ENCODE measurements around the gene OR10H1.
"Not testable (repeated sequence)": the region's sequence is repeated elsewhere in the genome, so short reads cannot be mapped to it uniquely, and the experiment has no call there.

The OR10H1 gene, protein sequence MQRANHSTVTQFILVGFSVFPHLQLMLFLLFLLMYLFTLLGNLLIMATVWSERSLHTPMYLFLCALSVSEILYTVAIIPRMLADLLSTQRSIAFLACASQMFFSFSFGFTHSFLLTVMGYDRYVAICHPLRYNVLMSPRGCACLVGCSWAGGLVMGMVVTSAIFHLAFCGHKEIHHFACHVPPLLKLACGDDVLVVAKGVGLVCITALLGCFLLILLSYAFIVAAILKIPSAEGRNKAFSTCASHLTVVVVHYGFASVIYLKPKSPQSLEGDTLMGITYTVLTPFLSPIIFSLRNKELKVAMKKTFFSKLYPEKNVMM

GRCh38 chr19:15815306-15815705 lies at the start of gene OR10H1:
OR10H1 (minus strand) TSS chr19:15815664; CDS start chr19:15808037, 7,627 bp downstream.
- DNase-seq (ENCODE audit: low read depth), result no peak

DNA sequence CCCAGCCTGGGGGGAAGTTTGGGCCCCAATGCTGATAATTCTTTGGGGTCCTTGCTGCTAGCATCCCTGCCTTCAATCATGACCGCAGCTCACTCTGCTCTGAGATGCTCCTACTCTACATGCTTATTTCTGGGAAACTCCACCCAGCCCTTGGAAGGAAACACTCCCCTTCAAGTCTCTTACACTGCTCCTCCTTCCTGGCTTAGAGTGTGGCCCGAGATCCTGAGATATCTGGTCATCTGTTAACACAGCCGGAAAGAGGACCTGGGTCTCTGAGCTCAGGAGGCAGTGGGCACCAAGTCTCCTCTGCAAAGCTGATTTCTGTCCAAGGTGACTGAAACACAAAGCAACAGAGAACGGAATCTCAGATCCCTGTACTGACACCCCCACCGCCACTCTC lies 49.4 kb upstream of the OR10H1 start:
- no peak for DNase-seq (ENCODE audit: low read depth)

DNA sequence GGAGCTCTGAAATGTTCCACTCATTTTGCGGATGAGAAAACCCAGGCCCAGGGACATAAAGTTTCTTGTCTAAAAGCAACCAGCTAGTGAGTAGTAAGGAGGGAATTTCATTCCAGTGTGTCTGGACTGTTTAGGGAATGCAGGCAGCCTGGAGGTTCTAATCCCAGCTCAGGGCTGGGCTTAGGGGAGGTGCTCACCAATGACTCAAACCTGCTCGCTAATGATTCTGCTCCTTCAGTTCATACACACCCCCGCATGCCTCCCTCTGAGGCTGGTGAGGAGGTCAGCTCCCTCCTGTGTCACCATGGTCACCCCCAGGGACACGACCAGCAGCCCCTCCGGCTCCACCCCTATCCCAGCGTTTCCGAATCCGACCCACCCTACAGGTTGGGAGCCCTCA lies 47.8 kb upstream of the OR10H1 start:
- no peak for DNase-seq (ENCODE audit: low read depth)

DNA sequence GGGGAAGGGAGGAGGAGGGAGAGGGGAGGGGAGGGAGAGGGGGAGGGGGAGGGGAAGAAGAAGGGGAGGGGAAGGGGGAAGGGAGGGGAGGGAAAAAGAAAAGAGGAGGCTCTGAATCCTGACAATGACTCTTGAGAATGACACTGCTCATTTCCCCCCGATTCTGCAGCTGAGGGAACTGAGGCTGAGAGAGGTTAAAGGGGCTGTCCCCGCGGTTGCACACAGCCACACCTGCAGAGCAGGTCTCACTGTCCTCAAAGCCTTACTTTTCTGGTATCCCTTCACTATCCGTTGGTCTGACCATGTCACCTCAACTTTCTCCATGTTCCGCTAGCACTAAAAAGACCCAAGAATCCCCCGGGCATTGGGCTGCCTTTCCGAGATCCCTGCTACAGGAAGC lies 47.0 kb upstream of the OR10H1 start:
- DNase-seq (ENCODE audit: low read depth), result no peak

GRCh38 chr19:15860522-15860921 lies 45.1 kb upstream of the OR10H1 start:
- no peak for DNase-seq (ENCODE audit: low read depth)

GRCh38 chr19:15859187-15859586 lies 43.7 kb upstream of the OR10H1 start:
- no peak for DNase-seq (ENCODE audit: low read depth)

DNA sequence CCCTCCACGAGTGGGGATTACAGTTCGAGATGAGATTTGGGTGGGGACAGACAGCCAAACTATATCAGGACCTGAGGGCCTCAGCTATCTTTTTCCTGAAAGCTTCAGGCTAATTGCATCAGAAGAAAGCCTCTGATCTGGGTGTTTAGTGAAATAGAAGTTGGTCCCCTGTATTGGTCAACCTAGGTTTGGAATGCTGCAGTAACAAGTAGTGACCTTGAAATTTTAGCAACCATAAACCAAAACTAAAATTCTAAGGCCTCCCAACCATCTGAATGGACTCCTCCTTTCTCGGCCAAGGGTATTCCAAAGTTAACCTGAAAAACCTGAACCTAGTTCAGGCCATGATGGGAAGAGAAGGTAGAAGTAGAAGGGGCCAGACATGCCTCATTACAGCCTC lies 34.9 kb upstream of the OR10H1 start:
- DNase-seq (ENCODE audit: low read depth), result no peak

GRCh38 chr19:15846923-15847322 lies 31.5 kb upstream of the OR10H1 start:
- DNase-seq (ENCODE audit: low read depth), result no peak

- not testable (repeated sequence) for DNase-seq (ENCODE audit: low read depth)
These were observed 28.4 kb upstream of the OR10H1 start for GRCh38 chr19:15843894-15844222.

DNA sequence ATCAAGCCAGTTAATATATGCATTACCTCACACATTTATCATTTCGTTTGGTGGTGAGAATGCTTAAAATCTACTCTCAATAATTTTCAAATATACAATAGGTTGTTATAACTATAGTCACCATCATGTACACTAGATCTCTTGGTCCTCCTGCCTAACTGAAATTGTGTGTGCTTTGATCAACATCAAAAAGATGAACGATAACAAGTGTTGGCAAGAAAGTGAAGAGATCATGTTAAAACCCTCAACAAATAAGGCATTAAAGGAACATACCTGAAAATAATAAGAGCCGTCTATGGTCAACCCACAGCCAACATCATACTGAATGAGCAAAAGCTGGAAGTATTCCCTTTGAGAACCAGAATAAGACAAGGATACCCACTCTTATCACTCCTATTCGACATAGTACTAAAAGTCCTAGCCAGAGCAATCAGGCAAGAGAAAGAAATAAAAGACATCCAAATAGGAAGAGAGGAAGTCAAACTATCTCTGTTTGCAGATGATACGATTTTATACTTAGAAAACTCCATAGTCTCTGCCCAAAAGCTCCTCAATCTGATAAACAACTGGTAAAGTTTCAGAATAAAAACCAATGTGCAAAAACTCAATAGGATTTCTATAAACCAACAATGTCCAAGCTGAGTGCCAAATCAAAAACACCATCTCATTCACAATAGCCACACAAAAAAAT lies 27.9 kb upstream of the OR10H1 start:
- DNase-seq (ENCODE audit: low read depth), result no peak

DNA sequence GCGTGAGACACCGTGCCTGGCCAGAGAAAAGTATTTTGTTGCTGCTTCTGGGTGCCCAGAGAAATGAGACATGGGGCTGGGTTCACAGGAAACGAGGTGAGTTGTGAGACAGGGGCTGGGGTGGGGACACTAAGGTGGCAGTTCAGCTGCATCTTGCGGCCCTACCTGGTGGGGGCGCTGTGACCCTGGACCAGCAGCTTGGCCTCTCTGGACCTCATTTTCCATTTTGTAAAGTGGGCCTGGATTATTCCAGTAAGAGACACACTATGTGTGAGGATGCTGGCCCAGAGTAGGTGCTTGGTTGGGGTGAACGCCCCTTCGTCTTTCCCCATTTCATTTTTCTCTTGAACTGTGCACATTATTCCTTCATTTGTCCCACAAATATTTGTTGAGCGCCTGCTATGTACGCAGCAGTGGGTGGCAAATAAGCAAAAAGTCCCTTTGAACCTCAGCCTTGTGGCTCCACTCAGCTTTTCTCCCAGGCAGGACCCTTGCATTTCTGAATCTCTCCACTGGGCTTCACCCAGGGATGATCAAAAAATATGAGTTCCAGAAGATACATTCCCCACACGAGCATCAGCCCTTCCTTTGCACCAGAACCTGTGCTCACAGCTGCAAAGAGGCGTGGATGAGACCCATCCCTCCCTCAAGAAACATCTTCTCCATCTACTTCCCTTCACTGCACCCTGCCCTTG lies 26.6 kb upstream of the OR10H1 start:
- no peak for DNase-seq (ENCODE audit: low read depth)

DNA sequence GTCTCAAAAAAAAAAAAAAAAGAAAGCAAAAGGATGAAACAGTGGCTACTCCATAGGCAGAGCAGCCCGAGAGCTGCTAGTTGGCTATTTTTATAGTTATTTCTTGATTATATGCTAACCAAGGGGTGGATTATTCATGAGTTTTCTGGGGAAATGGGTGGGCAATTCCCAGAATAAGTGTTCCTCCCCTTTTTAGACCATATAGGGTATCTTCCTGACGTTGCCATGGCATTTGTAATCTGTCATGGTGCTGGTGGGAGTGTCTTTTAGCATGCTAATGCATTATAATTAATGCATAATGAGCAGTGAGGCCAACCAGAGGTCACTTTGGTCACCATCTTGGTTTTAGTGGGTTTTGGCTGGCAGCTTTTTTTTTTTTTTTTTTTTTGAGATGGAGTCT lies 25.4 kb upstream of the OR10H1 start:
- DNase-seq (ENCODE audit: low read depth), result no peak

DNA sequence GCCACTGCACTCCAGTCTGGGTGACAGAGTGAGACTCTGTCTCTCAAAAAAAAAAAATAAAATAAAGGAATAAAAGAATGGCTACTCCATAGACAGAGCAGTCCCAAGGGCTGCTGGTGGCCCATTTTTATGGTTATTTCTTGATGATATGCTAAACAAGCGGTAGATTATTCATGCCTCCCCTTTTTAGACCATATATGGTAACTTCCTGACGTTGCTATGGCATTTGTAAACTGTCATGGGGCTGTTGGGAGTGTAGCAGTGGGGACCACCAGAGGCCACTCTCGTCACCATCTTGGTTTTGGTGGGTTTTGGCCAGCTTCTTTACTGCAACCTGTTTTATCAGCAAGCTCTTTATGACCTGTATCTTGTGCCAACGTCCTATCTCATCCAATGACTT lies 24.4 kb upstream of the OR10H1 start:
- not testable (repeated sequence) for DNase-seq (ENCODE audit: low read depth)

DNA sequence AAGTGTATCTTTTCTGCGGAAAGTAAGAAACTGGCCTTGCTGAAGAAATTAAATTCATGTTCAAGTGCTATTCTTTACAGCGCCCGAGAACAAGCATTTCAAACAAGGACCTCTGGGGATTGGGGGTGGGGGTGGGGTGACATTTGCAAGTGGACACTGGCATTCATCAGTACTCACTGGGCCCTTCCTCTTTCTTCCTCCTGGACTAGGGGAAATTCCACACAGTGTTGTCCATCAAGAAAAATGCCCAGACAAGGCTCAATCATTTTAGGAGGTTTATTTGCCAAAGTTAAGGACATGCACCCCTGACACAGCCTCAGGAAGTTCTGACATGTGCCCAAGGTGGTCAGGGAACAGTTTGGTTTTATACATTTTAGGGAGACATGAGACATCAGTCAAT lies 22.9 kb upstream of the OR10H1 start:
- DNase-seq (ENCODE audit: low read depth), result no peak

DNA sequence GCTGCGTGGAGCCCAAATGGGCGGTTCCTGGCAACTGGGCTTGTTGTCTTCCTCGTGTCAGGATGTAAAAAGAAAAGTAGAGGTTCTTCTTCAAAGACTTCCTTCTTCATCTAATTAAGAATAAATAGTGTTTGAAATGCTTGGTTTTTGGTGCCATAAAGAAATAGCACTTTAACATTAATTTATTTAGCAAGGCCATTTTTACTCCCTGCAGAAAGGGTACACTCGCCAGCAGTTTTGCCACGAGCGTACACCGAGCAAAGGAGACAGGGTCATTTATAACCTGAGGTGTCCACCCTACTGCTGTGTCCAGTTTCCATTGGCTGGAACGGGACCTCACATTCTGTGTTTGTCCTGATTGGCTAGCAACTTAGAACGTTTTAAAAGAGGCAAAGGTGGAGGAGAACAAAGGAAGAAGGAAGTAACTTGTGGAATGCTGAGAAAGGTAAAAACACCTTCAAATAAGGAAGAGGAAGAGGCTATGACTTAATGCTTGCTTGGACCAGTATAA lies 21.8 kb upstream of the OR10H1 start:
- DNase-seq (ENCODE audit: low read depth), result no peak

DNA sequence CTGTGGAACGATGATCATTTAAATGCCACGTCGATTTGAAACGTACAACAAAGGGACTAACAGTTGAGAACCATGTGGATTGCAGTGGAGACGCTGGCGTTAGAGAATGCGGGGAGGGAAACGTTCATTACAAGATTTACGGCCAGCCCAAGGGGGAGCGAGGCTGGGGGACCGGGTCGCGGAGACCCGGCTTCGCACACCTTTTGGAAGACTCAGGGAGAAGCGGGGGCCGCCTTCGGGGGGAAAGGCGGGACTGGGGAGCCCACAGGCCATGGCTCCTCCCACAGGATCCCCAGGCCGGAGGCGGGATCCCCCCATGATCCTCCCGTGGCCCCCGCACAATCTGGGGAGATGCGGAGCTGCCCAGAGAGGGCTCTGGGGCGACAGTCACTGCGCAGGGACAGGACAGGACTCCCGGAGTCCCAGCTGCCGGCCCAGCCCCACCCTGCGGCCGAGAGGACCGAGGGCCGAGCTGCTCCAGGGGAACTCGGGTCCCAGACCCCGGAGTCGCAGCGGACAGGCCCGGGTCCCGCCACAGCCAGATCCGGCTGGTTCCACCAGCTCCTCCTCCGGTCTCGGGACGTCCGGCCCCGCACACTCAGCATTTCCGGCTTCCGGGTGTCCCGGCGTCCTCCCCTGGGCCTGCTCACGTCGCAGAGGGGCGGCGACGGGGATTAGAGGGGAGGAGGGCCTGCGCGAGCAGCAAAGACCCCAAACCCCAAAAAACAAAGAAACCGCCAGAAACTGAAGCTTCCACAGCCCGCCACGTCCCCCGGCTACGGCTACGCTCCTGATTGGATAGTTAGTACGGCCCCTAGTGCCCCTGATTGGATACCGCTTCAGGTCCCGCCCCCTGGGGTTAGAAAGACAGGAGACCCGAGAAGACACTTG lies 21.1 kb upstream of the OR10H1 start:
- peak; percentile 85 for DNase-seq (ENCODE audit: low read depth)

- DNase-seq (ENCODE audit: low read depth), result not testable (repeated sequence)
These were observed 20.3 kb upstream of the OR10H1 start for GRCh38 chr19:15835565-15836329.

- DNase-seq (ENCODE audit: low read depth), result not testable (repeated sequence)
These were observed 18.8 kb upstream of the OR10H1 start for GRCh38 chr19:15834232-15834631.

DNA sequence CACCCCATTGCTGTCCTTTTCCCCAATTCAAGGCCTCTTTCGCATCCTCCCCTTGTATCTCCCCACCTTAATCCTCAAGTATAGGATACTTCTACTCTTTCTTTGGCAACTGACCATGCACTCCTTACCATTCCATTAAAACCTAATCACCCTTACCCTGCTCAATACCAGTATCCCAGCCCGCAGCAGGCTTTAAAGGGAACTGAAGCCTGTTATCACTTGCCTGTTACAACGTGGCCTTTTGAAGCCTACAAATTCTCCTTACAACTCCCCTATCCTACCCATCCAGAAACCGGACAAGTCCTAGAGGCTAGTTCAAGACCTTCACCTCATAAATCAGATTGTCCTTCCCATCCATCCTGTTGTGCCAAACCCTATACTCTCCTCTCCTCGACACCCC lies 16.2 kb upstream of the OR10H1 start:
- DNase-seq (ENCODE audit: low read depth), result no peak

- DNase-seq (ENCODE audit: low read depth), result no peak
These were observed 14.3 kb upstream of the OR10H1 start for GRCh38 chr19:15829786-15830185.

DNA sequence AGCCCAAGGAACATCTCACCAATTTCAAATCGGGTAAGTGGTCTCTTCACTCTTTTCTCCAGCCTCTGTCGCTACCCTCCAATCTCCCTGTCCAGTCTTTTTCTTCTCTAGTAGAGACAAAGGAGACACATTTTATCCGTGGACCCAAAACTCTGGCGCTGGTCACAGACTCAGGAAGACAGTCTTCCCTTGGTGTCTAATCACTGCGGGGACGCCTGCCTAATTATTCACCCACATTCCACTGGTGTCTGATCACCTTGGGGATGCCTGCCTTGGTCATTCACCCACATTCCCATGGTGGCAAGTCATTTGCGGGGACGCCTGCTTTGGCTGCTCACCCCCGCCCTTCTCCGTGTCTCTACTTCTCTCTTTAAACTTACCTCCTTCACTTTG lies 13.8 kb upstream of the OR10H1 start:
- no peak for DNase-seq (ENCODE audit: low read depth)
